22Rv1 (cell line): Measurements from ENCODE around the gene PRRT1B.

Source experiments
- ZFX ChIP-seq: fragments of 450-650 bp; IDR thresholded peaks from 2 replicates; pipeline ENCODE4 v1.6.1; 2017; ENCODE audit warnings: antibody characterized with exemption, borderline replicate concordance
- TF ChIP-seq, protein P1 (sequence below): fragments of 450-650 bp; IDR thresholded peaks from 2 replicates; pipeline ENCODE4 v1.5.1; 2017; ENCODE audit warnings: mild to moderate bottlenecking

DNA sequence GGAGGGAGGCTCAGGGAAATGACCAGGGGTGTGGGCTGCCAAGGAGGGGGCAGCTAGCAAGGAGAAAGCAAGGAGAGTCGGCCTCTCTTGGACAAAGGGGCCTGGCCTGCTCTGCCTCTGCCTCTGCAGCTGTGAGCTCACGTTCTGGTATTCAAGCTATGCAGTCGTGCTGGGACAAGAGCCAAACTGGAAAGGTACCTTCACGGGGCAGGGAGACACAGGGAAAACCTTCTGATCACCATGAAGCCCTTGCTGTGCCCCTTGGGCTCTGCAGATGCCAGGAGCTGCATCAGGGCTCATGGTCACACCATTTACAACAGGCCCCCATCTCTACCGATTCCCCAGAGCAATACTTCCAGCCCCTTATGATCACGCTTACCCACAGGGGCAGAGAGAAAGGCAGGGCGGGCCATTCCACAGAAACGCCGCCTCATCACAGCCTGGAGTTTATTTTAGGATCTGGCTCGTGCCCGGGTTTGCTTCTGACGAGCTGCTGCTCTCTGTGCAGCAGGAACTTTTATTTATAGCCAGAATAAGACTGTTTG lies 63.2 kb downstream of the PRRT1B start:
- TF ChIP-seq, protein P1, sequence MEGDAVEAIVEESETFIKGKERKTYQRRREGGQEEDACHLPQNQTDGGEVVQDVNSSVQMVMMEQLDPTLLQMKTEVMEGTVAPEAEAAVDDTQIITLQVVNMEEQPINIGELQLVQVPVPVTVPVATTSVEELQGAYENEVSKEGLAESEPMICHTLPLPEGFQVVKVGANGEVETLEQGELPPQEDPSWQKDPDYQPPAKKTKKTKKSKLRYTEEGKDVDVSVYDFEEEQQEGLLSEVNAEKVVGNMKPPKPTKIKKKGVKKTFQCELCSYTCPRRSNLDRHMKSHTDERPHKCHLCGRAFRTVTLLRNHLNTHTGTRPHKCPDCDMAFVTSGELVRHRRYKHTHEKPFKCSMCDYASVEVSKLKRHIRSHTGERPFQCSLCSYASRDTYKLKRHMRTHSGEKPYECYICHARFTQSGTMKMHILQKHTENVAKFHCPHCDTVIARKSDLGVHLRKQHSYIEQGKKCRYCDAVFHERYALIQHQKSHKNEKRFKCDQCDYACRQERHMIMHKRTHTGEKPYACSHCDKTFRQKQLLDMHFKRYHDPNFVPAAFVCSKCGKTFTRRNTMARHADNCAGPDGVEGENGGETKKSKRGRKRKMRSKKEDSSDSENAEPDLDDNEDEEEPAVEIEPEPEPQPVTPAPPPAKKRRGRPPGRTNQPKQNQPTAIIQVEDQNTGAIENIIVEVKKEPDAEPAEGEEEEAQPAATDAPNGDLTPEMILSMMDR, result no peak
- no peak for TF ChIP-seq ZFX
